Esophagus squamous epithelium (tissue), 5 donors: ENCODE results near the gene LARGE1. TPM values are rescaled to one million over a fixed set of nuclear protein-coding genes. Genes with fewer than 3 reads are reported as not detected.

Experiments used
- DNase-seq: peaks from one replicate; lab custom pipeline; 2025; lab: John Stamatoyannopoulos, UW
- H3K27ac ChIP-seq, 4 donors: fragments of 200-600 bp; sonication (generic); one replicate each; pipeline ENCODE4 v1.5.1; 2016 to 2019; ENCODE audit warnings: mild to moderate bottlenecking in 1 of 4
- H3K27me3 ChIP-seq, 4 donors: fragments of 200-600 bp; sonication (generic); 1 replicate in 3 of 4; 2 replicates in 1 of 4; pipeline versions ENCODE4 v1.5.1 to v1.6.0; 2017 to 2021; ENCODE audit warnings: antibody characterized with exemption in 1 of 4
- H3K36me3 ChIP-seq, 3 donors: fragments of 200-600 bp; sonication (generic); one replicate each; pipeline ENCODE4 v1.5.1; 2016 to 2019
- H3K4me1 ChIP-seq, 3 donors: fragments of 200-600 bp; sonication (generic); one replicate each; pipeline ENCODE4 v1.5.1; 2017 to 2019
- H3K4me3 ChIP-seq, 4 donors: fragments of 200-600 bp; sonication (generic); 1 replicate in 3 of 4; 2 replicates in 1 of 4; pipeline ENCODE4 v1.5.1; 2016 to 2019; ENCODE audit warnings: mild to moderate bottlenecking in 2 of 4, moderate library complexity in 1 of 4
- H3K9me3 ChIP-seq, 3 donors: fragments of 200-600 bp; sonication (generic); one replicate each; pipeline ENCODE4 v1.5.1; 2016 to 2019
- CTCF ChIP-seq, 6 experiments: fragments of 450-650 bp in 4 of 6; fragments of 200-600 bp in 2 of 6; sonication (generic) in 2 of 6; IDR thresholded peaks; one replicate each; pipeline ENCODE4 v1.5.1; 2016 to 2019; ENCODE audit warnings: antibody characterized with exemption in 6 of 6, mild to moderate bottlenecking in 4 of 6, moderate library complexity in 4 of 6
- POLR2A ChIP-seq, 4 donors: fragments of 450-650 bp; IDR thresholded peaks; one replicate each; pipeline ENCODE4 v1.6.1; 2017; ENCODE audit warnings: antibody characterized with exemption in 4 of 4, mild to moderate bottlenecking in 4 of 4, moderate library complexity in 3 of 4
- WGBS, 2 donors: methylation state at CpG; one replicate each; pipeline ENCODE4 v1.1.5; 2018; 5-methylcytosine and 5-hydroxymethylcytosine counted together
- intact Hi-C: fragments of 100-400 bp; cut with DNase I; formaldehyde crosslinking; loops from one replicate; pipeline ENCODE4 v1.15.0; 2022
- total RNA-seq, 4 donors: library from RNA; depleted of rRNA; stranded (reverse); fragments of >200 nt; gene quantifications; one replicate each; pipeline ENCODE4 v1.1.0, GENCODE V29; 2016
- donor health status: DM: yes; HTN: yes; CAD: no.

LARGE1 gene
- total RNA-seq, 4 donors from 2014 or later: 5.2 to 15.1 (median 6.6) TPM

GRCh38 chr22:33921525-33922348 lies 1.5 kb upstream of the LARGE1 start:
- Histone ChIP-seq H3K27me3 (peaks cover 0 to 41% (median 0%) of the 10 kb centered on the region in 4 donors), H3K9me3 (no peaks in the 10 kb centered on the region), H3K36me3 (no peaks in the 10 kb centered on the region), H3K27ac (peak overlapping the region; percentile 70 to 90 (median 83)), H3K4me3 (peak overlapping the region; percentile 44 to 81 (median 70)), H3K4me1 (peaks cover 3 to 57% (median 20%) of the 10 kb centered on the region in 3 donors)
- TF ChIP-seq CTCF (IDR thresholded peaks at IDR 0.05) (no peak), POLR2A (IDR thresholded peaks at IDR 0.05) (no peak)
- intact Hi-C loops: loop anchor here (10.0 kb wide), 1 partner anchor 183 kb away; no protein-coding TSS in a partner anchor
- no peak for DNase-seq
- WGBS, 2 donors: 0% methylated on average over 11 to 12 of the region's 52 CpGs

GRCh38 chr22:33920927-33921524 lies 750 bp upstream of the LARGE1 start:
- intact Hi-C loops: loop anchor here (10.0 kb wide), 1 partner anchor 184 kb away; no protein-coding TSS in a partner anchor
- Histone ChIP-seq H3K36me3 (no peaks in the 10 kb centered on the region), H3K27me3 (peaks cover 0 to 41% (median 0%) of the 10 kb centered on the region in 4 donors), H3K4me1 (peaks cover 3 to 57% (median 20%) of the 10 kb centered on the region in 3 donors), H3K4me3 (peak overlapping the region; percentile 44 to 81 (median 70)), H3K27ac (peak overlapping the region; percentile 70 to 90 (median 83)), H3K9me3 (no peaks in the 10 kb centered on the region)
- 0% methylated on average over 2 to 9 of the region's 69 CpGs for WGBS, 2 donors
- TF ChIP-seq CTCF (IDR thresholded peaks at IDR 0.05): peak in 1 of 6 experiments; percentile 13
- TF ChIP-seq POLR2A (IDR thresholded peaks at IDR 0.05): peak in 2 of 4 donors; percentile 85 to 88
- DNase-seq: peak; percentile 63

GRCh38 chr22:33919391-33920196 lies 682 bp downstream of the LARGE1 start:
- intact Hi-C loops: loop anchor here (10.0 kb wide), 1 partner anchor 185 kb away; no protein-coding TSS in a partner anchor
- H3K4me1 ChIP-seq: peaks cover 3 to 57% (median 20%) of the 10 kb centered on the region in 3 donors

More at GRCh38 chr22:33919391-33920196, 682 bp downstream of the LARGE1 start:
- WGBS, 2 donors: 4% methylated on average over 21 of the region's 57 CpGs; no CpG with 5 or more reads in 1 of the 2 donors
- DNase-seq: no peak
- peak overlapping the region; percentile 6 to 90 (median 73) for H3K27ac ChIP-seq
- peaks cover 0 to 41% (median 0%) of the 10 kb centered on the region in 4 donors for H3K27me3 ChIP-seq
- peak overlapping the region; percentile 49 to 81 (median 71) for H3K4me3 ChIP-seq
- H3K36me3 ChIP-seq: no peaks in the 10 kb centered on the region
- H3K9me3 ChIP-seq: no peaks in the 10 kb centered on the region
- TF ChIP-seq POLR2A (IDR thresholded peaks at IDR 0.05): no peak
- no peak for TF ChIP-seq CTCF (IDR thresholded peaks at IDR 0.05)
